MM.1S (cell line): Measurements from ENCODE around the gene IQSEC1.
A peak's percentile ranks its signal among the peaks of the same experiment; 100 is the strongest.

Experiments used
- DNase-seq: peaks from one replicate; pipeline ENCODE4 v3.0.0-alpha.2; 2015
- H2AFZ ChIP-seq: fragments of 300-600 bp; sonication (generic); 2 replicates; pipeline ENCODE4 v1.6.0; 2016; ENCODE audit warnings: antibody characterized with exemption, low read length
- H3F3A ChIP-seq: fragments of 300-600 bp; sonication (generic); 2 replicates; pipeline ENCODE4 v1.6.1; 2016; ENCODE audit warnings: mild to moderate bottlenecking, antibody characterized with exemption, low read length, moderate library complexity, mixed read lengths; ENCODE audit not compliant: insufficient read depth
- H3K27ac ChIP-seq: fragments of 300-600 bp; sonication (generic); 2 replicates; pipeline ENCODE4 v1.5.1; 2016; ENCODE audit warnings: mild to moderate bottlenecking, low read length
- H3K27me3 ChIP-seq: fragments of 300-600 bp; sonication (generic); replicated peaks from 2 replicates; pipeline ENCODE4 v1.6.0; 2016; ENCODE audit warnings: low read length; ENCODE audit not compliant: insufficient read depth
- H3K36me3 ChIP-seq: fragments of 300-600 bp; sonication (generic); replicated peaks from 2 replicates; pipeline ENCODE4 v1.6.1; 2016; ENCODE audit warnings: mild to moderate bottlenecking, low read length, mixed read lengths; ENCODE audit not compliant: insufficient read depth
- H3K4me1 ChIP-seq: fragments of 300-600 bp; sonication (generic); 2 replicates; pipeline ENCODE4 v1.6.1; 2016; ENCODE audit warnings: low read length, mixed read lengths
- H3K4me2 ChIP-seq: fragments of 300-600 bp; sonication (generic); 2 replicates; pipeline ENCODE4 v1.6.0; 2016; ENCODE audit warnings: low read depth, low read length
- H3K4me3 ChIP-seq: fragments of 300-600 bp; sonication (generic); 2 replicates; pipeline ENCODE4 v1.5.1; 2016; ENCODE audit warnings: low read length, mixed read lengths
- H3K79me2 ChIP-seq: fragments of 300-600 bp; sonication (generic); 2 replicates; pipeline ENCODE4 v1.6.1; 2016; ENCODE audit warnings: mixed run types, low read length, mixed read lengths
- H3K9ac ChIP-seq: fragments of 300-600 bp; sonication (generic); 2 replicates; pipeline ENCODE4 v1.6.1; 2016; ENCODE audit warnings: low read length, mixed read lengths
- H3K9me2 ChIP-seq: fragments of 300-600 bp; sonication (generic); replicated peaks from 2 replicates; pipeline ENCODE4 v1.6.1; 2016; ENCODE audit warnings: mild to moderate bottlenecking, low read length, mixed read lengths; ENCODE audit not compliant: insufficient read depth
- H3K9me3 ChIP-seq: fragments of 300-600 bp; sonication (generic); replicated peaks from 2 replicates; pipeline ENCODE4 v1.6.1; 2016; ENCODE audit warnings: mild to moderate bottlenecking, low read length, mixed read lengths; ENCODE audit not compliant: insufficient read depth
- H4K20me1 ChIP-seq: fragments of 300-600 bp; sonication (generic); 2 replicates; pipeline ENCODE4 v1.6.1; 2016; ENCODE audit warnings: mild to moderate bottlenecking, low read length, moderate library complexity, mixed read lengths; ENCODE audit not compliant: insufficient read depth
- CTCF ChIP-seq: fragments of 300-600 bp; sonication (generic); IDR thresholded peaks from 2 replicates; pipeline ENCODE4 v1.5.1; 2016; ENCODE audit warnings: antibody characterized with exemption, low read length, mixed read lengths
- EZH2 ChIP-seq: fragments of 300-600 bp; sonication (generic); optimal IDR thresholded peaks from 2 replicates; pipeline ENCODE3; 2017; ENCODE audit warnings: low read depth, mild to moderate bottlenecking, antibody characterized with exemption, low read length, mixed read lengths
- EZH2phosphoT487 ChIP-seq: fragments of 300-600 bp; sonication (generic); IDR thresholded peaks from 2 replicates; pipeline ENCODE4 v1.6.1; 2018; ENCODE audit warnings: antibody characterized with exemption, low read length

Gene IQSEC1

GRCh38 chr3:12891985-12892839, 181.0 kb downstream of the IQSEC1 start:
- Histone ChIP-seq H3K27ac (no peak overlapping the region), H3K27me3 (peaks cover 51% of the 10 kb centered on the region), H3K9me3 (no peaks in the 10 kb centered on the region), H2AFZ (no peak overlapping the region), H3K36me3 (no peaks in the 10 kb centered on the region), H4K20me1 (no peaks in the 10 kb centered on the region), H3F3A (no peaks in the 10 kb centered on the region; the same call in 1 of the 2 replicates), H3K4me2 (peak overlapping the region; percentile 46; the same call in 1 of the 2 replicates), H3K79me2 (no peaks in the 10 kb centered on the region), H3K4me3 (no peak overlapping the region), H3K4me1 (no peaks in the 10 kb centered on the region), H3K9me2 (no peaks in the 10 kb centered on the region), H3K9ac (no peak overlapping the region)
- DNase-seq = peak; percentile 39
- TF ChIP-seq CTCF (peak; percentile 90), EZH2 (no peak), EZH2phosphoT487 (no peak)

GRCh38 chr3:12891391-12891984, 181.7 kb downstream of the IQSEC1 start:
- H2AFZ ChIP-seq = no peak overlapping the region
- H3K9me3 ChIP-seq = no peaks in the 10 kb centered on the region
- H3K9me2 ChIP-seq = no peaks in the 10 kb centered on the region
- no peaks in the 10 kb centered on the region; the same call in 1 of the 2 replicates for H3F3A ChIP-seq
- 0 out of 2 replicates have a peak, but pooled peaks cover 7% of the 10 kb centered on the region for H4K20me1 ChIP-seq
- H3K27ac ChIP-seq = no peak overlapping the region
- H3K4me1 ChIP-seq = peaks cover 2% of the 10 kb centered on the region; the same call in 1 of the 2 replicates
- no peaks in the 10 kb centered on the region for H3K36me3 ChIP-seq
- TF ChIP-seq EZH2phosphoT487 (no peak), EZH2 (no peak)
- no peaks in the 10 kb centered on the region for H3K79me2 ChIP-seq
- no peak for DNase-seq
- no peak overlapping the region for H3K9ac ChIP-seq
- peaks cover 58% of the 10 kb centered on the region for H3K27me3 ChIP-seq
- no peak overlapping the region for H3K4me3 ChIP-seq
- peak overlapping the region; percentile 46; the same call in 1 of the 2 replicates for H3K4me2 ChIP-seq

DNA sequence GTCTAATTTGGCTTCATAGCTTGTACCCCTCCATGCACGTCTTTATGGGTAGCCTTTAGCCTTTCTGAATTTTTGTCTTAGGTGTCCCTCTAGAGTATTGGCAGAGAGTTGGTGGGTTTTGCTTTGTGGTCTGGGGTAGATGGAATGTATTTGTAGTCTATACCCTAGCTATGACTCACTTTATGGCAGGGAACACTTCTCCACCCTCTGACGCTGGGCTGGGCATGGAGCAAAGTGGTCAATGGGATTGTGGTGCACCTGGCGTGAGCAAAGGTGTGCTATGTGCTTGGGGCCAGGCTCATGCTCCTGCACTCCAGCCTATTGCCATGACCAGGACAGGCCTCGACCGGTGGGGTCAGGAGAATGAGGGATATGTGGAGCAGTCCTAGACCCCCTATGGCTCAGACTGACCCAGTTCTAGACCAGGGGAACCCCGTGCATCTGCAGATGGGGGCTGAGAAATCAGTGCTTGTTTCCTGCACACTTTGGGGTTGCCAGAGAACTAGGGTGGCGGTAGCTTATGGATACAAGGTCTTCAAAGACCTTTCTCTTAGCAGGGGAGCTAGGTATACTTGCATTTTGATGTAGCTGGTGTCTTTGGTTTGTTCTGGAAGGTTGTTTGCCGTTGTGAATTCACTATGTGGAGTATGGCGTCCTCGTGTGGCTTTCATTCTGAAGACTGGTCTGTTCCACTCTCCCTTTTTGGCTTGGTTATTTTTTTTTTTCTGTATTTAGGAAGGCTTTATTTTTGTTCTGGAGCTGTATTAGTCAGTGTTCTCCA, 182.4 kb downstream of the IQSEC1 start:
- no peak for DNase-seq
- Histone ChIP-seq H3K27ac (no peak overlapping the region), H3K9ac (no peak overlapping the region), H3K4me3 (no peak overlapping the region), H3K36me3 (no peaks in the 10 kb centered on the region), H3F3A (no peaks in the 10 kb centered on the region; the same call in 1 of the 2 replicates), H2AFZ (no peak overlapping the region), H3K9me2 (no peaks in the 10 kb centered on the region), H3K27me3 (peaks cover 64% of the 10 kb centered on the region), H3K79me2 (no peaks in the 10 kb centered on the region), H3K4me1 (peaks cover 9% of the 10 kb centered on the region; the same call in 1 of the 2 replicates), H3K9me3 (no peaks in the 10 kb centered on the region), H3K4me2 (no peak overlapping the region), H4K20me1 (0 out of 2 replicates have a peak, but pooled peaks cover 7% of the 10 kb centered on the region)
- no peak for TF ChIP-seq EZH2phosphoT487
- no peak for TF ChIP-seq EZH2
- no peak for TF ChIP-seq CTCF
